Measurements from ENCODE around the gene FRS2.
"Not testable (repeated sequence)": the region's sequence is repeated elsewhere in the genome, so short reads cannot be mapped to it uniquely, and the experiment has no call there.

FRS2 gene, protein sequence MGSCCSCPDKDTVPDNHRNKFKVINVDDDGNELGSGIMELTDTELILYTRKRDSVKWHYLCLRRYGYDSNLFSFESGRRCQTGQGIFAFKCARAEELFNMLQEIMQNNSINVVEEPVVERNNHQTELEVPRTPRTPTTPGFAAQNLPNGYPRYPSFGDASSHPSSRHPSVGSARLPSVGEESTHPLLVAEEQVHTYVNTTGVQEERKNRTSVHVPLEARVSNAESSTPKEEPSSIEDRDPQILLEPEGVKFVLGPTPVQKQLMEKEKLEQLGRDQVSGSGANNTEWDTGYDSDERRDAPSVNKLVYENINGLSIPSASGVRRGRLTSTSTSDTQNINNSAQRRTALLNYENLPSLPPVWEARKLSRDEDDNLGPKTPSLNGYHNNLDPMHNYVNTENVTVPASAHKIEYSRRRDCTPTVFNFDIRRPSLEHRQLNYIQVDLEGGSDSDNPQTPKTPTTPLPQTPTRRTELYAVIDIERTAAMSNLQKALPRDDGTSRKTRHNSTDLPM

DNA sequence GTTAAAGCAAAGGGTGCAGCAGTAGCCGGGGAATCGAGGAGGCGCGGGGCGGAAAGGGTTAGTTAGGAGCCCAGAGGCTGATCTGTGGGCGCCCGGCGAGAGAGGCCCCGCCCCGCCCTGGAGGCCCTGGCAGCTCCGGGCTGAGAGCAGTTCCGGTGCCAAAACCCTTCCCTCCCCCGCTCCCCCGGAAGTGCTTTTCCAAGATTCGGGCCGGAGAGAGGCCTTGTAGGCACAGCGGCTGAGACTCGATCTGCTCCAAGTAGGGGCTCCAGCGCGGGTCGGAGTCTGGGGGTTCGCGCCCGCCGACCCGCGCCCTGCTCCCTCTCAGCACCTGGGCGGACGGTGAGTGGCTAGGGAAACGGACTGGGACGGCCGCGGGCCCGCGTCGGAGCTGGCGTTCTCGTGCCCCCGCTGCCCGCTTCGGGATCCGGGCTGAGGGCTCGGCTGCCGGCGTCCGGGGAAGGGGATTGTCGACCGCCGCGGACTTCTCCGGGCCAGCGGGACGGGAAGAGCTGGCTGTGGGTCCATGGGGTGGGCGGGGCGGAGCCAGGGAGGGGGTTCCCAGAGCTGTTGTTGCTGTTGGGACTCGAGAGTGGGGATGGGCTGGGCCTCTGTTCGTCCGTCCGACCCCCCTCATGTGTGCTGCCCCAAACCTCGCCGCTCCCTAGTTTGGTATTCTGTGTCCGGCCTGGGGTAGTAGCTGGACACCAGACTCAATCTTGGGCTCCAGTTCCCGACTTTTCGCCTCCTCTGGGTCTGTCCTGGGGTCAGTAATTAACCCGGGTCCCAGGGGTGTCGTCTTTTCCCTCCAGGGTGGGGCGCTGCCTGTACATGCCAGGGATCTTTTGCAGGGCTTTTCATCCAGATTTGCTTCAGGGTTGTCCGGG, at the start of gene FRS2:
FRS2 (plus strand) TSS at position 200 of the 887 bp plus-strand sequence. CDS start 98,643 bp downstream, outside the sequence.
- peak; percentile 74 for DNase-seq

GRCh38 chr12:69421548-69421947, 48.6 kb upstream of the FRS2 start:
- no peak for DNase-seq

- DNase-seq, result no peak
Observed at GRCh38 chr12:69423037-69423905, 46.9 kb upstream of the FRS2 start.

DNA sequence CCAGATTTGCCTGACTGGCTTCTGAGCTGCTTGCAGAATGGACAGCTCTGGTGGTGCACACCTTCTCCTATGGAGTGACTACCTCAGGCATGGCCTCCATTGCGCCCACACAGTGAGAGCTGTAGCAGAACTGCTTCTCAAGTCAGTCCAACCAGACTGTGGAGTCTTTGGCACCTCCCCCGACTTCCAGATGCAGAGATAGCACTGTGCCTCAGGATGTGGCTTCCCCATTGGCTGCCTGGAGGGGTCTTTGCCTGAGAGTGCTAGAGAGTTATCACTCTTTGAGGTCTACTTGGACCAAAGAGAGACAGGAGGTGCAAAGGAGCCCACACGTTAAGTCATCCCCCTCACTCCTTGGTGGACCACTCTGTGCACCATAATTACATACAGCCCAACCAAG, 44.8 kb upstream of the FRS2 start:
- no peak for DNase-seq

GRCh38 chr12:69428351-69429073, 41.7 kb upstream of the FRS2 start:
- no peak for DNase-seq

GRCh38 chr12:69430942-69431590, 39.1 kb upstream of the FRS2 start:
- no peak for DNase-seq

GRCh38 chr12:69431591-69432222, 38.5 kb upstream of the FRS2 start:
- DNase-seq, result no peak

GRCh38 chr12:69433653-69434052, 36.5 kb upstream of the FRS2 start:
- DNase-seq, result no peak

- no peak for DNase-seq
Observed at GRCh38 chr12:69435644-69436043, 34.5 kb upstream of the FRS2 start.

DNA sequence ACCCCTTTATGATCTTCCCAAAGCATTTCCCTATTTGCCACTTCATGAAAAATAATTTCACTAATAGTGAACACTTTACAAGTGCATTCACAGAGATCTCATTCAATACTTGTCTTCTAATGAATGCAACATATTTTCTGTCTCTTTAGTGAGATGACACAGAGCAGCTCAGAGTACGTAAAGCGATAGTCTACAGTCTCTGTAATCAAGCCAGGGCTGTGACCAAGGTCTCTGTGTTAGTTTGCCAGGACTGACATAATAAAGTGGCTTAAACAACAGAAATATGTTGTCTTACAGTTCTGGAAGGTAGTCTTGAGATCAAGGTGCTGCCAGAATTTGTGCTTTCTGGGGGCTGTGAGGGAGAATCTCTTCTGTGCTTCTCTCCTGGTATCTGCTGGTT, 33.1 kb upstream of the FRS2 start:
- no peak for DNase-seq

DNA sequence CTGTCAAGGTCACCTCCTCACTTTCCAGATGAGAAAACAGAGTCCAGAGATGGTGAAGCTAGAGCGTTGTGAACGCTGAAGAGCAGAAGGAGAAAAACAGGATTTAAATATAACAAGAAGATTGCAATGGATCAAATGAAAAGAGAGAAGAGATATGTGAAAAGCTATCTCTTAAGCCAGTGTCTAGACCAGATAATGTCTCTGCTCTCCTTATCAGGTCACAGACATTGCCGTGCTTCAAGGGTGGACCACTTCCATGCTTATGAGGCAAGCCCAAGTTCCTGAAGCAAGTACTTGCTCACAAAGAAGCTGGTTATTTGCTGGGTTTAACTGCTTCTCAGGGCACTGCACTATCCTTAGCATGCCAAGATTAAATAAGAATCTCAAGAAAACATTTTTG, 31.6 kb upstream of the FRS2 start:
- DNase-seq, result no peak

DNA sequence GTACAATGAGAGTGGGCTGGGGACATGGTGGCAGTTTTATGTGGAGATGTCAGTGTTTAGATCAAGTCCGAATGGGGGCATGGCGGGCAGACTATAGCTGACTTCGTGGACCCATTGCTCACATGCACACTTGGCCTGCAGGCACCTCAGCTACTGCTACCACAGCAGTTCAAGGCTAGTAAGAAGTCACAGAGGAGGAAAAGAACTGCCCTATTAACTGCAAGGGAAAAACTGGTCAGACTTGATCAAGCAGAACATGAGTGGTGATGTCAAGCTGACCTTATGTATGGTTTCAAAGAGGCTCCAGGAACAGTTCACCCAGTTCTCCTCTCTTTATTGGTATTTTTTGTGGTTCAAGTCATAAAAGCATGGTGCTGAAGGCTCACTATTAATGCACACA, 30.2 kb upstream of the FRS2 start:
- no peak for DNase-seq

- DNase-seq, result no peak
Observed at GRCh38 chr12:69440886-69441285, 29.3 kb upstream of the FRS2 start.

- DNase-seq, result no peak
Observed at GRCh38 chr12:69442894-69443293, 27.3 kb upstream of the FRS2 start.

DNA sequence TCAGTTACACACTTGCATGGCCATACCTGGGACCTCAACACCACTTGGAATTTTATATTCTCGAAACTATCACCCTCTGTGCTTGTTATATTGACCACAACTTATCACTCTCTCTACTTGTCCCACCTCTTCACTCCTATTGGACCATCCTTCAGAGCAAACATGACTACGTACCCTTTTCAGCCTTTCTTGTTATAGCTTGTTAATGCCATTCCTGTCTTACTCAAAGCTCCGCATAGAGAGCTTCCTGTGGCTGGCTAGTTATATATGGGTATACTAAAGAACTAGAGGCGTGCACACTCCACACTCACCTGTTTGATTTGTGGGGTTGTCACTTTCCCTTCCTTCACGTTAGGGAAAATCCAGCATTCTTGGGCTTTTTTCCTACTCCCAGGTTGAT, 26.3 kb upstream of the FRS2 start:
- DNase-seq, result no peak

- DNase-seq, result no peak
Observed at GRCh38 chr12:69447892-69448291, 22.3 kb upstream of the FRS2 start.

- not testable (repeated sequence) for DNase-seq
Observed at GRCh38 chr12:69452598-69453132, 17.5 kb upstream of the FRS2 start.

DNA sequence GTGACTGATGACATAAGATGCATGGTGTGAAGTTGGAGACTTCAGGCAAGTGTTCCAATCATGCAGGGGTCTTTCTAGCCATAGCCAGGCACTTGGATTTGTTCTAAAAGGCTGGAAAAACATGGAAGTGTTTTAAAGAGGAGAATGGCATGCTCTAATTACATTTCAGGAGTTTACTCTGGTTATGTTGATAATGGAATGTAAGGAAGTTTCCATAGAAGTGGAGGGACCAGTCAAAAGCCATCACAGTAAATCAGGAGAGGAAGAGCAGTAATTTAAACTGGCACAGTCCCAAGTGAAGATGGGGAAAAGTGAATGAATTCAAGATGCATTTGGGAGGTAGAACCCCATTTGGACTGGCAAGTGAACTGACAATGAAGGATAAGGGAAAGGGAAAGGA, 13.9 kb upstream of the FRS2 start:
- no peak for DNase-seq

DNA sequence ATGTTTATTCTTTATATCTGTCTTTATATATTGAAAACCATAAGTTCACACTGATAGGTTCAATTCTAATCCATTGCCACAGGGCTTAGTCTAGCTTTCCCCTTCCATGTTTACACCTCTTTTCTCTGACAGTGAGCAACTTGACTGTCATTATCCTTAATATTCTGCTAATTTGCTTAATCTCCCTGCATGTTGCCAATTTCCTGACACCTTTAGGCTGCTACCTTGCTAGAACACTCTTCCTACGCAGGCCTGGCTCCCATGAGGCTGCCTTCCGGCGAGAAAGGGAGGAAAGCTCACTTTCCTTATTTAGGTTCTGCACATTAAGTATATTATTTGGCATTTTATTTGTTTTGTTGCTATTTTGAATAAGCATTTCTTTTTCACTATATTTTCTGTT, 12.8 kb upstream of the FRS2 start:
- DNase-seq, result no peak

GRCh38 chr12:69459477-69459876, 10.7 kb upstream of the FRS2 start:
- no peak for DNase-seq

DNA sequence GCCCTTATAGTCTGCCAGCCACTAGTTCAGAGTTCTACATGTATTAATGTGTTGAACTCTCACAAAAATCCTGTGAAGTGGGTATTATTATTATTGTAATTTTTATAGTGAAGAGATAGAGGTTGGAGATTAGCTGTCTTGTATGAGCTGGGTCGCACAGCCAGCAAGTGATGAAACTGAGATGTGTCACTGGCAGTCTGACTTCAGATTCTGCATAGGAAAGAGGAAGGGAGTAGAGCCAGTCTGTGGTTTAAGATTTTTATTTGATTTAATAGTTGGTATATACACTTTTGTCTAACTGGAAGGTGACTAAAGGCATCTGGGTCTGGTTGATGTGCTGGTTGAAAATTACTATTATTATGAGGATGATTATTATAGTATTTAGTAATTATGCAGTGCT, 5.8 kb upstream of the FRS2 start:
- no peak for DNase-seq
